LHCN-M2 (cell line): Measurements from ENCODE around the gene ARMC2. TPM values are rescaled to one million over a fixed set of nuclear protein-coding genes. Genes with fewer than 3 reads are reported as not detected.
"Not testable (repeated sequence)": the region's sequence is repeated elsewhere in the genome, so short reads cannot be mapped to it uniquely, and the experiment has no call there.

Experiments
- DNase-seq: peaks from one replicate; pipeline ENCODE4 v3.0.0-alpha.2; 2012; ENCODE audit warnings: low read depth
- total RNA-seq: library from RNA; depleted of rRNA; stranded (reverse); fragments of >200 nt; gene quantifications from 2 replicates; pipeline ENCODE4 v1.2.3, GENCODE V29; 2014

The ARMC2 gene
- total RNA-seq, 1 experiment from 2014 or later: 1.4 TPM

- DNase-seq: peak; percentile 81
Measured at GRCh38 chr6:108831104-108831503, 17.1 kb upstream of the ARMC2 start.

- no peak for DNase-seq
Measured at GRCh38 chr6:108832738-108833137, 15.5 kb upstream of the ARMC2 start.

- DNase-seq: peak; percentile 65
Measured at GRCh38 chr6:108835218-108835850, 12.9 kb upstream of the ARMC2 start.

GRCh38 chr6:108836061-108836460 is 12.2 kb upstream of the ARMC2 start:
- DNase-seq: no peak

- peak; percentile 36 for DNase-seq
Measured at GRCh38 chr6:108837236-108837971, 10.8 kb upstream of the ARMC2 start.

- no peak for DNase-seq
Measured at GRCh38 chr6:108838101-108838717, 10.0 kb upstream of the ARMC2 start.

- DNase-seq: no peak
Measured at GRCh38 chr6:108839083-108839642, 9.1 kb upstream of the ARMC2 start.

- DNase-seq: no peak
Measured at GRCh38 chr6:108840919-108841318, 7.3 kb upstream of the ARMC2 start.

- peak; percentile 80 for DNase-seq
Measured at GRCh38 chr6:108841377-108841855, 6.8 kb upstream of the ARMC2 start.

- no peak for DNase-seq
Measured at GRCh38 chr6:108844135-108844534, 4.1 kb upstream of the ARMC2 start.

- no peak for DNase-seq
Measured at GRCh38 chr6:108845145-108845544, 3.1 kb upstream of the ARMC2 start.

GRCh38 chr6:108846101-108846500 is 2.1 kb upstream of the ARMC2 start:
- DNase-seq: no peak

GRCh38 chr6:108846628-108847027 is 1.6 kb upstream of the ARMC2 start:
- DNase-seq: no peak

- DNase-seq: no peak
Measured at GRCh38 chr6:108847738-108848115, 495 bp upstream of the ARMC2 start.

- DNase-seq: no peak
Measured at GRCh38 chr6:108850669-108851465, 2.6 kb downstream of the ARMC2 start.

- DNase-seq: no peak
Measured at GRCh38 chr6:108851756-108852155, 3.5 kb downstream of the ARMC2 start.

- DNase-seq: no peak
Measured at GRCh38 chr6:108853077-108853476, 4.9 kb downstream of the ARMC2 start.

- DNase-seq: no peak
Measured at GRCh38 chr6:108862479-108863191, 14.4 kb downstream of the ARMC2 start.

- not testable (repeated sequence) for DNase-seq
Measured at GRCh38 chr6:108865751-108866286, 17.6 kb downstream of the ARMC2 start.

GRCh38 chr6:108866798-108867197 is 18.6 kb downstream of the ARMC2 start:
- no peak for DNase-seq

GRCh38 chr6:108868647-108869046 is 20.4 kb downstream of the ARMC2 start:
- DNase-seq: no peak
